ENCODE results near the gene ACAN.

- TF ChIP-seq, protein P1, sequence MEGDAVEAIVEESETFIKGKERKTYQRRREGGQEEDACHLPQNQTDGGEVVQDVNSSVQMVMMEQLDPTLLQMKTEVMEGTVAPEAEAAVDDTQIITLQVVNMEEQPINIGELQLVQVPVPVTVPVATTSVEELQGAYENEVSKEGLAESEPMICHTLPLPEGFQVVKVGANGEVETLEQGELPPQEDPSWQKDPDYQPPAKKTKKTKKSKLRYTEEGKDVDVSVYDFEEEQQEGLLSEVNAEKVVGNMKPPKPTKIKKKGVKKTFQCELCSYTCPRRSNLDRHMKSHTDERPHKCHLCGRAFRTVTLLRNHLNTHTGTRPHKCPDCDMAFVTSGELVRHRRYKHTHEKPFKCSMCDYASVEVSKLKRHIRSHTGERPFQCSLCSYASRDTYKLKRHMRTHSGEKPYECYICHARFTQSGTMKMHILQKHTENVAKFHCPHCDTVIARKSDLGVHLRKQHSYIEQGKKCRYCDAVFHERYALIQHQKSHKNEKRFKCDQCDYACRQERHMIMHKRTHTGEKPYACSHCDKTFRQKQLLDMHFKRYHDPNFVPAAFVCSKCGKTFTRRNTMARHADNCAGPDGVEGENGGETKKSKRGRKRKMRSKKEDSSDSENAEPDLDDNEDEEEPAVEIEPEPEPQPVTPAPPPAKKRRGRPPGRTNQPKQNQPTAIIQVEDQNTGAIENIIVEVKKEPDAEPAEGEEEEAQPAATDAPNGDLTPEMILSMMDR (IDR thresholded peaks at IDR 0.05 in 2 of 3, conservative IDR thresholded peaks at IDR 0.05 in 1 of 3; ENCODE audit: insufficient read depth in 2 of 3, low read depth in 1 of 3, low read length in 3 of 3): no peak
- TF ChIP-seq, protein P2, sequence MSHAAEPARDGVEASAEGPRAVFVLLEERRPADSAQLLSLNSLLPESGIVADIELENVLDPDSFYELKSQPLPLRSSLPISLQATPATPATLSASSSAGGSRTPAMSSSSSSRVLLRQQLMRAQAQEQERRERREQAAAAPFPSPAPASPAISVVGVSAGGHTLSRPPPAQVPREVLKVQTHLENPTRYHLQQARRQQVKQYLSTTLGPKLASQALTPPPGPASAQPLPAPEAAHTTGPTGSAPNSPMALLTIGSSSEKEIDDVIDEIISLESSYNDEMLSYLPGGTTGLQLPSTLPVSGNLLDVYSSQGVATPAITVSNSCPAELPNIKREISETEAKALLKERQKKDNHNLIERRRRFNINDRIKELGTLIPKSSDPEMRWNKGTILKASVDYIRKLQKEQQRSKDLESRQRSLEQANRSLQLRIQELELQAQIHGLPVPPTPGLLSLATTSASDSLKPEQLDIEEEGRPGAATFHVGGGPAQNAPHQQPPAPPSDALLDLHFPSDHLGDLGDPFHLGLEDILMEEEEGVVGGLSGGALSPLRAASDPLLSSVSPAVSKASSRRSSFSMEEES (CRISPR knock-in tag; IDR thresholded peaks at IDR 0.05): no peak
- no peak for TF ChIP-seq SETDB1 (IDR thresholded peaks at IDR 0.05; ENCODE audit: low read length)
- TF ChIP-seq FOXA1 (IDR thresholded peaks at IDR 0.05; ENCODE audit: borderline replicate concordance): no peak
- no peak for TF ChIP-seq ZBTB33 (CRISPR knock-in tag; IDR thresholded peaks at IDR 0.05)
- TF ChIP-seq PHB (CRISPR knock-in tag; IDR thresholded peaks at IDR 0.05): no peak
Measured at GRCh38 chr15:88900982-88901418, 97.8 kb downstream of the ACAN start.

Measured in K562 (cell line).